GM19099 (cell line): ENCODE data around the gene KRT14.

Experiments used
- POLR2A ChIP-seq: IDR thresholded peaks from 3 replicates; pipeline ENCODE4 v1.6.1; 2011; ENCODE audit warnings: low read depth; ENCODE audit not compliant: insufficient read length; ENCODE audit errors: extremely low read depth

Gene KRT14

DNA sequence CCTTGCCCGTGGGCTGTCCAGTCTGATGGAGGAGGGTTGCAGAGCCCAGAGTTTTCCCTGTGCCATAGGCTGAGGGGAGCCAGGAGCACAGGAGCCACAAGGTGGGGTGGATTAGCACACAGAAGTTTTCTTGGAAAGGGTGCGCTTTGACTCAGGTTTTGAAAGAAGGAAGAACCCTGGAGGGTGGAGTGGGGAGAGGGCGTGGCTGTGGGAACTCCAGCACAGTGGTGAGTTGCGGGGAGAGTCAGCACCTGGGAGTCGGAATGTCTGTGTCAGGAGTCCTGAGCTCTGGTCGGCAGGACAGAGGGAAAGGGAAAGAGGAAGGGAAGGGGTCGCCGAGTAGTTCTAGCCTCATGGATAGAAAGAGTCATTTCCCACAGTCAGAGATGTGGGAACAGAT, 8.9 kb upstream of the KRT14 start:
- TF ChIP-seq POLR2A = no peak

DNA sequence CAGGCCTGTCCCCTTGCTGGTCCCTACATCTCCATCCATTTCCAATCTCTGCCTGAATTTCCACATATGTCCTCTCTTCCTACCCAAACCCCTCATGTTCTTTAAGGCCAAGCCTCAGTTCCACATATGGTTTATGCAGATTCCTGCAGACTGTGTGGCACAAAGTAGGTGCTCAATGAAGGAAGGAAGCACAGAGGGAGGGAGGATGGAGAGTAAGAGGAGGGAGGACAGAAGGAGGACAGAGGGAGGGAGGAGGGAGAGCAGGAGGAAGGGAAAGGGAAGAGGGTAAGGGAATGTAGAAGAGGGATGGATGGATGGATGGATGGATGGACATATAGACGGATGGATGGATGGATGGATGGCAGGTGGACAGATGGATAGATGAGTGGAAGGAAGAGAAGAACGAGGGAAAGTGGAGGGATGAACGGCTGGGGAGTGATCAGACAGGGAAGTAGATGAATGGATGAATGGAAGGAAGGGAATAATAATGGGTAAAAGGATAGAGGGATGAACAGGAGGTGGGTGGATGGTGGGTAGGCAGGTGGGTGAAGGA, 7.7 kb upstream of the KRT14 start:
- TF ChIP-seq POLR2A = no peak

DNA sequence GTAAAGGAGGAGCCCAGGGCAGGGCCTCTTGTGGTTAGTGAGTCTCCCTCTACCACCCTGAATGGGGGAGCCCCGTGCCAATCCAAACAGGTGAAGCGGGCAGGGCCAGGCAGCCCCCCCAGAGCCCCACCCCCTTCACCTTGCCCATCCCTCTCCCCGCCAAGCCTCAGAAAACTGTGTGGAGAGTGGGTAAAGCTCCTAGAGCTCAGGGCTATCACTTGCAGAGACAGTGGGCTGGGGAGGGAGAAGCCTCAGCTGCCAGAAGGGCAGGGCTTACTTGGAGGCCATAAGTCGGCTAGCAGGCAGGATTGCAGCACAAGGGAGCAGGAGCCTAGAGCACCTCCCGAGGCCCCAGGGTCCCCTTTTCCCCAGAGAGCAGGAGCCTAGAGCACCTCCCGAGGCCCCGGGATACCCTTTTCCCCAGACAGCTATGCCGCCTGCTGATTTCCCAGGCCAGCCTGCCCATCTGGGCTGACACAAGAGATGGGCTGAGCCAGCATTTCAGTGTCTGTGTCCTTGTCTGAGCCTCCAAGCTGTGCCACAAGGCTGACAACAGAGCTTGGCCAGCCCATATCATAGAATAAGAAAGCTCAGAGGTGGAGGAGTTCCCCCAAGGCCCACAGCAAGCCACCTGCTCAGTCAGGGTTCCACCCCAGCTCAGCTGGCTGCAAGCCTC, 6.7 kb upstream of the KRT14 start:
- no peak for TF ChIP-seq POLR2A

DNA sequence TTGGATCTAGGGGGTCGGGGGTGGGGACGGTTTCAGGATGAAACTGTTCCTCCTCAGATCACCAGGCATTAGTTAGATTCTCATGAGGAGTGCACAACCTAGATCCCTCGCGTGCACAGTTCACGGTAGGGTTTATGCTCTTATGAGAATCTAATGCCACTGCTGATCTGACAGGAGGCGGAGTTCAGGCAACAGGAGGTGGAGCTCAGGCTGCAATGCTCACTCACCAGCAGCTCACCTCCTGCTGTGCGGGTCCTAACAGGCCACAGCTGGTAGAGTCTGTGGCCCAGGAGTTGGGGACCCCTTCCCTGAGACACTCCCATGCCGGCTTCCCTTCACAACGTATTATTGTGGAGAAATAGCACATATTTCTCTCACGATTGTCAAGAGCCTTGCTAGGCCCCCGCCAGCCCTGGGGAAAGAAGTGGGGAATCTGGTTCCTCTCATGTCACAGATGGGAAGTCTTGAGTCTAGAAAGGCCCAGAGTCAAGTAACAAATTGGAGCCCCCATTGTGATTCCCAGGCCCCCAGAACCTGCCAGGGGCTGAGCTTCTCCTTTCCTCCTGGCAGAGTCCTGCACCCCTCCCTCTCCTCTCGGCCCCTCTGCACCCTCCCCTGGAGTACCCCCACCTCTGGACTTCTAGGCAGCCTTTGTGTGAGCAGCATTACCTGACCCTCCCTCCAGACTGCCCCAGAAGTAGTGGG, 6.1 kb upstream of the KRT14 start:
- no peak for TF ChIP-seq POLR2A

DNA sequence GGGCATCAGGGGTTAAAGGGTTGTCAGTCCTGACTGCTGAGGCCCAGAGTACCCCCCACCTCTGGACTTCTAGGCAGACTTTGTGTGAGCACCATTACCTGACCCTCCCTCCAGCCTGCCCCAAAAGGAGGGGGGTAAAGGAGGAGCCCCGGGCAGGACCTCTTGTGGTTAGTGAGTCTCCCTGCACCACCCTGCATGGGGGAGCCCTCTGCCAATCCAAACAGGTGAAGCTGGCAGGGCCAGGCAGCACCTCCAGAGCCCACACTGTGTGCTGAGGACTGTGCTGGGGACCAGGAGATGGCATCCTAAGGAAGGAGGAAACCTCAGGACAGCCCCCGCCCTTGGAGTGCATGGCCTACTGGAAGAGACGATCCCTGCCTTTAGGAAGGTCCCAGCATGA, 2.6 kb upstream of the KRT14 start:
- no peak for TF ChIP-seq POLR2A

DNA sequence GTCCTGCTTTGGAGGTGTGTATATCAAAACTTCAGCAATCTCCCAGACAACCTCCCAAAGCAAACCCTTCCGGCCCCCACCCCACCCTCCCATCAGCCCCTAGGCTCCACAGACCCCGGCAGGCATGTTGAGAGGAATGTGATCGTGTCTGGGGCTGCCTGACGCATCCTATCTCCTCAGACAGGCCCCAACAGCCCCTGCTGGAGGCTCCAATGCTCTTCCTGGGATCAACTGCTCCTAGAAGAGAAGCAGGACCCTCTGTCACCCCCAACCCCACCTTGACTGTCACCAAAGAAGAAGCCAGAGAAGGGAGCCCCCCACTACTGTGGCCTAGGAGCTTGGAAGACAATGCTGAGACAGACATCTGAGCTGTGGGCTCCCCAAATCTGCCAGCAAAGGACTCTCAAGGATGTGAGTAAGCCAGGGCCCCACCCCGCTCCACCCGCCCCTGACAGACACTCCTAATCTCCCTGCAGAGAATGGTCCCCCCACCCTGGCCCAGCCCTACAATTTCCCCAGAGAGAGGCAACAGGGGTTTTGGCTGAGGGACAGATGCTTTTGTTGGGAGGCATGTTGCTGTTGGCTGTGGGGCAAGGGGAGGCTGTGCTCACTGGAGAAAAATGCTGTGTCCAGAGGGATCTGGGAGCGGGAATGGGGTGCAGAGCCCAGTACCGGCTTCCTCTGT, 1.6 kb upstream of the KRT14 start:
- TF ChIP-seq POLR2A = no peak

DNA sequence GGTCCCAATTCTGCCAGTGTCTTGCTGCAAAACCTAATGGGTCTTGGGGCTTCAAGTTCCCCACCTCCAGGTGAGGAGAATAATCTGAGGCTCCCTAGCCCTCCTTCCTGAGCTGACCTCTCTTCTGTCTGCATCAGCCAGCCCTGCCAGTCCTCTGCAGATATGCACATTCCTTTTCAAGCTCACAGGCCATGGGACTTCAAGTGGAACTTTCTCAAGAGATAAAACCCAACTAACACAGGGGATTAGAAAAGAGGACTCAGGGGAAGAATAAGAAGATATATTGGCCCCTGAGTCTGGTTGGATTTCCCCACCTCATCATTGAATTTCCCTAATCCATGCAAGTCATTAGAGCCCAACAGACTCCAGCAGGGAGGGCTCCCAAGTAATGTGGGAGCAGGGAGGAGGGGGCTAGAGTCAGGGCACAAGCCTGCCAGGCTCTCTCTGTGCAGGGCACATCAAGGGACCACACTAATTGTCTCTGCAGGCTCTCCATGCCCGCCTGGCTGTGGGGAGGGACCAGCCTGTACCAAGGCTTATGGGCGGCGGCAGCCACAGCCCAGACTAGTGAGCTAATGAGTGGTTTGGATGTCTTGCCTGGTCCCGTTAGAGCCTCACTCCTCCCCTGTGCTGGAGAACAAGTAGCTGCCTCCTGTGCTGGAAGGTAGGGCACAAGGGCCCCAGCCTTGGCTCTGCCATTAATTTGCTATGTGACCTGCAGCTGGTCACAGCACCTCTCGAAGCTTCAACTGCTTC, 1.2 kb downstream of the KRT14 start:
- no peak for TF ChIP-seq POLR2A

DNA sequence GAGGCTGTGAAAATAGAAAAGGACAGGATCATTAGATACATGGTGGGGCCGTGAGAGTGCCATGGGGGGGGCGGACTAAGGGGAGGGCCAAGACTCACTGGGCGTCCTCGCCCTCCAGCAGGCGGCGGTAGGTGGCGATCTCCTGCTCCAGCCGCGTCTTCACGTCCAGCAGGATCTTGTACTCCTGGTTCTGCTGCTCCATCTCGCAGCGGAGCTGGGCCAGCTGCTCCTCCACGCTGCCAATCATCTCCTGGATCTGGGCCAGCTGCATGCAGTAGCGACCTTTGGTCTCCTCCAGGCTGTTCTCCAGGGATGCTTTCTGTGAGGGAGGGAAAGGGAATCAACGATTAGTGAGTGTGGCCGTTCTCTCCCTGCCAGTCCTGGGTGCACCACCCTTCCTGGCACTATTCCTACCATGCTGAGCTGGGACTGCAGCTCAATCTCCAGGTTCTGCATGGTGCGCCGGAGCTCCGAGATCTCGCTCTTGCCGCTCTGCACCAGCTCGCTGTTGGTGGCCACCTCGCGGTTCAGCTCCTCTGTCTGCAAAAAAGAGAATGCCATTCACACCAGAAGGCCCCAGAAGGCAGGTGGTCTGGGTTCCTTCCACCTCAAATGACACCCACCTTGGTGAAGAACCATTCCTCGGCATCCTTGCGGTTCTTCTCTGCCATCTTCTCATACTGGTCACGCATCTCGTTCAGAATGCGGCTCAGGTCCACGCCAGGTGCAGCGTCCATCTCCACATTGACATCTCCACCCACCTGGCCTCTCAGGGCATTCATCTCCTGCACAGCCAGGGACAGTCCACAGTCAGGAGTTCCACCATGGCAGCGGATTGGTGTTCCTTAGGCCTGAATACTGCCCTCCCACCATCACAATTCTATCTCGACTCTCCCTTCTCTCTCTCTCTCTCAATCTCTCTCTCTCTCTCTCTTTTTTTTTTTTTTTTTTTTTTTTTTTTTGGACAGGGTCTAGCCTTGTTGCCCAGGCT, 3.3 kb downstream of the KRT14 start:
- no peak for TF ChIP-seq POLR2A

DNA sequence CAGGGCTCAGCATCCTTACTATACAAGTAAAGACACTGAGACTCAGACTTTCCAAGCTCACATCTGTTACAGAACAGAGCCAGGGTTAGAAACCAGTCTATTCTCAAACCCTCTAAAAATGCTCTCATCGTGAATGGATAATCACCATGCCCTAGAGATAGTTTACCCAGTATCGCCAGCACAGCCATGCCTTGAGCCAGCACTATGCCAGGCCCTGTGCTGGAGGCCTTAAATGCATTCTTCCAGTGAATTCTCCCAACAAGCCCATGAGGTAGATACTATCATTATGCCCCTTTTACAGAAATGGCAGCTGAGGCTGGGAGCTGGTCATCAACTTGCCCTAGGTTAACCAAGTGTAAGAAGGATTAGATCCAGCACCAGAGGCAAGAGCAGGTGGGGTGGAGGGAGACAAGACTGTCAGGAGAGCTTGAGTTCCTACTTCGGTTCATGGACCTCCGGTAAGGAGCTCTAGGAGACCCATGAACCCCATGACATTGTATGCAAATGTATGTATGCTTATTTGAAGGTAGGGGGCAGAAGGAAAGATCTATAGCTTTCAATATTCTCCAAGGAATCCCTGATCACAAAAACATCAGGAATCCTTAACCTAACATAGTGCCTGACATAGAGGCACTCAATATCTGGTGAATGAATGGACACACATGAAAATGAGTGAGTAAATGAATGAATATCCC, 5.2 kb downstream of the KRT14 start:
- TF ChIP-seq POLR2A = no peak

DNA sequence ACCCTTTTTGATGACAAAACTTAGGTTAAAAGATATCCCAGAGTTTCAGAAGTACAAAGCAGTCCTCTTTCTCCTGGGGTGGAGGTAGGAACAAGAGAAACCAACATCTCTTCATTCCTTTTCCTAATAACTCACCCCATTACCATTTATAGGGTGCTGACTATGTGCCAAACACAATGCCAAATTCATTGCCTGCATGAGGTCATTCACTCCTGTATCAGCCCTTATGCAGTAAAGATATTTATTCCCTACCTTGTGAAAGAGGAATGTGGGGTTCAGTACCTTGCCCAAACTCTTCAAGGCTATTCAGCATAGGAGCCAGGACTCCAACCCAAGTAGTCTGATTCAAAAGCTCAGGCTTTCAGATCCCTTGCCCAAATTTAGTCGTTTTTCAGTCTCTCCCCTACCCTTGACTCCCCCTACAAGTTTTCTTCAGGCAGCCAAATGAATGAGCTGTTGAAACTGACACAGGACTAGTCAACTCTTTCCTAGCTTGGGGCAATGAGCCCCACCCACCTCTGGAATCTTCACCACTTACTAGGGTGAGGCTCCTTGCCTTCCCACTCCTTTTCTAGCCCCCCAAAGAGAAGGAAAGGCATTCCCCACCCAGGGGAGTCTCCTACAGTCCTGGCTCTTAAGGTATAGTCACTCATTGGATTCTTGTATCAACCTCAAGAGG, 5.9 kb downstream of the KRT14 start:
- no peak for TF ChIP-seq POLR2A

DNA sequence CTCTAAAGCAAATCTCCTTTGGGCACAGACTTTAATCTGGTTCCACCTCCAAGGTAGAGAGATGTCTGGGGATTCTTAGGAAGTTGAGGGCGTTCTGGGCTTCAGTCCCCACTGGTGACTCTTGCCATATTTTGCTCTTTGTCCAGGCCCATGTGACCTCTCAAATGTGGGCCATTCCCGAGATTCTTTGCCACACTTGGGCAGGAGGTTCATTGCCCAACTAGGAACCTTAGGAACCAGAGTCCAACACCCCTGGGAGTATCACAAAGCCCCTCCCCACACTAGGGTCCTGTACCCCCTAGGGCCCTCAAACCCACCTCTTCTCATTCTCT, 6.5 kb downstream of the KRT14 start:
- no peak for TF ChIP-seq POLR2A

DNA sequence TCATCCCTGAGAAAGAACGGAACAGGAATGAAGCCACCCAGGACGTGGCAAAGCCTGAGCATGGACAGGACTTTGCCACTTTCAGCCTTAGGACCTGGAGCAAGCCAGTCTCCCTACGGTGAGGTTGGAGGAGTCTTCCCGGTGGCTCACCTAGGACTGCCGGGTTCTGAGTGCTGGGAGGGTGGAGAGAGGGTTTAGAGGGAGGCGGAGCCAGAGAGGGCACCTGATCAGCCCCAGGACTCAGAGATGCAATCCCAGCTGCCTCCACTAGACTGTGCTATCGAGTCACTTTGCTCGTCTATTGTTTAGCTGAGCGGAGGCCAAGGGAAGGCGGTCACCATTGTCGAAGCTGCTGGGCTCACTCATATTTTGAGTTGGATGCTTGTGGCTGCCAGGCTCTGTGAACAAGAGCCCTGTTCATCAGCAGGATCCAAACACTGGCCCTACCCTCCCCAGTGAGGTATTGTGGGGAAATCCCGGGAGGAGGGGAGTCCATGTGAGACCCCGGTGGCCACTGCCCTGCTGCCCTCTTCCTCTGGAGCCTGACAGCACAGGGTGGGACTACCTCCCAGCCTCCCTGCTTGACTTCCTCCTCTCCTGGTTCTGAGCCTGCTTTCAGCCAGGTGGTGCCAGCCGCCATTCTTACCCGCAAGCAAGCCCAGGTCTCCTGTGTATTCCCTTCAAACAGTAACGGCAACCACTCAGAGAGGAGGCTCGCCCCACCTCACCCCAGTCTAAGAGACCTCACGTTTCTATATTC, 7.0 kb downstream of the KRT14 start:
- TF ChIP-seq POLR2A = no peak
